GM19351 (cell line): ENCODE data around the gene HDAC10.

Experiments
- ATAC-seq: cut with Tn5 transposase; IDR thresholded peaks from one replicate; pipeline ENCODE4 v1.9.1; 2021; ENCODE audit warnings: mild to moderate bottlenecking, moderate library complexity; ENCODE audit not compliant: unreplicated experiment

HDAC10 gene

GRCh38 chr22:50204571-50204970, 46.5 kb downstream of the HDAC10 start:
- ATAC-seq, result no peak

DNA sequence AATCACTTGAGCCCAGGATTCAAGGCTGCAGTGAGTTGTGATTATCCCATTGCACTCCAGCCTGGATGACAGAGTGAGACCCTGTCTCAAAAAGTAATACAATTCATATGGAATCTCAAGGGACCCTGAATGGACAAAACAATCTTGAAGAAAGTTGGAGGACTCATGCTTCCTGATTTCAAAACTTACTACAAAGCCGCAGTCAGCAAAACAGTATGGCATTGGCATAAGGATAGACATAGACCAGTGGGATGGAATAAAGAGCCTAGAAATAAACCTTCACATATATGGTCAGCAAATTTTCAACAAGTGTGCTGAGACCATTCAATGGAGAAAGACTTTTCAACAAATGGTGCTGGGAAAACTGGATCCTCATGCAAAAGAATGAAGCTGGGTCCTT, 47.8 kb downstream of the HDAC10 start:
- ATAC-seq, result no peak

- no peak for ATAC-seq
Measured at GRCh38 chr22:50202130-50202666, 48.9 kb downstream of the HDAC10 start.

- ATAC-seq, result peak; percentile 22
Measured at GRCh38 chr22:50201191-50202129, 49.6 kb downstream of the HDAC10 start.

- peak; percentile 68 for ATAC-seq
Measured at GRCh38 chr22:50200461-50201190, 50.4 kb downstream of the HDAC10 start, which contains the start of gene SELENOO. TSS of gene SELENOO (plus strand) at chr22:50201011. CDS start at chr22:50201037, 26 bp downstream.

DNA sequence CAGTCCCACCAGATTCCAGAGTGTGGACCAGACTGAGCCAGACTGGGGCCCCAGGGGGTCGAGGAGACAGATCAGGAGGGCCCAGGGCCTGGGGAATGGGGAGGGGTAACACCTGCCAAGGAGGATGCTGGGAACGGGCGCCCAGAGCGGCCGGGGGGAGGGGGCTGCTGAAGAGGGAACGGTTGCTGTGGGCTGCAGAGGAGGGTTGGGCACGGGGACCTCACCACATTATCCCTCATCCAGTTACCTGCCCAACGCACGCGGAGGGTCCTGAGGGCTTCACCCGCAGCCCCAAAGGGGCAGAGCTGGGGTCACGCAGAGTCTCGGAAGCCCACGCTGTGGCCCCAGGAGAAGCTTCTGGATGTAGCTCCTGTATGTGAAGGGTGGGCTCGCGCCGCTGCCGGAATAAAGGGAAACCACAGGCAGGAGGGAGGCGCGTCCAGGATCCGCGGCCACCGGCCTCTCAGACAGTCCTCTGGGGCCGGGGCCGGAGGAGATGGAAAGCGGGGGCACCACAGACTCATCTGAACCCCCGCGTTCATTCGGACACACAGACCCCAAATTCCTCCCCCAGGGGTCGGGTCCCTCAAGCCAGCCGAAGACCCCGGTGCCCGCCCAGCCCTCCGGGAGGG, 51.1 kb downstream of the HDAC10 start:
- peak; percentile 11 for ATAC-seq

DNA sequence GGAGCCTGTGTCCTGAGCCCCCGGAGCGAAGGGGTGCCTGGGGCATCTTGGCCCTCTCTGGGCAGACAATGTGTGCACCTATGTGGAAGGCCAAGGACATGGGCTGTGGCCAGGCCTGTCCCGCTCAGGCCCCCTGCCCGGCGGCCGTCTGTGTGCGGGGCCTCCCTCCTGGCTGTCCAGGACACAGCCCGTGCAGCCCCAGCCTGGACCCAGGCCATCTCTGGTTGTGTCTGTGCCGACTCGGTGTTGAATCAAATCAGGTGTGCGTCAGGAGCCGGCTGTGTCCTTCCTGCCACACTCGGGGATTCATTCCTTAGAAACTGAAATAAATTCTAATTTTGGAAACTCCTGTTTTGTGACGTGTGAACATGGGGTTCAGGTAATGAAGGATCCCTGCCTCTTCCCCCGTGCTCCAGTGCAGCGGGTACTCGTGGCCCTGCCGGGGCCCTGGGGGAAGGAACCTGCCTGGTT, 51.8 kb downstream of the HDAC10 start:
- ATAC-seq, result no peak

GRCh38 chr22:50198624-50199017, 52.4 kb downstream of the HDAC10 start:
- no peak for ATAC-seq

GRCh38 chr22:50197856-50198623, 53.0 kb downstream of the HDAC10 start:
- ATAC-seq, result no peak

- ATAC-seq, result no peak
Measured at GRCh38 chr22:50197000-50197800, 53.9 kb downstream of the HDAC10 start.

DNA sequence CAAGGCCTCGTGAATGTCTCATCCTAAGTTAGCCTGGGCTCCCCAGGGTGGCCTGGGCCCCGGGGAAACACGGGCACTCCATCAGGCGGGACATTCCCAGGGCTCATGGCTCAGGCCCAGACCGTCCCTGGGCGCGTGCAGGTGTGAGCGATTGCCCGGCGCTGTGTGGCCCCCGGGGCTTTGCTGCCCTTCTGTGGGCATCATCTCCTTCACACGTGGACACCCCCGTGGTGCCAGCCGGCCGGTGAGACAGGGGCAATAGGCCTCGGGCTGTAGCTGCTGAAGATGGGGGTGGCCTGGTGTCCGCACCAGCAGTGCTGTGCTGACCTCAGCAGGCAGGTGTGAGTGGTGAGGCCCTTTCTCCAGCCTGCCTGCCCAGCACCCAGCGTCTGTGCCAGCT, 54.8 kb downstream of the HDAC10 start:
- ATAC-seq, result no peak
